HCT116 (cell line): ENCODE results near the gene TPX2.

Source experiments
- CEBPB ChIP-seq: IDR thresholded peaks from 2 replicates; pipeline ENCODE4 v1.6.1; 2012; ENCODE audit warnings: low read depth
- EZH2 ChIP-seq: fragments of 200-600 bp; sonication (generic); IDR thresholded peaks from 2 replicates; pipeline ENCODE4 v1.6.1; 2017; ENCODE audit warnings: antibody characterized with exemption, mixed run types
- EZH2phosphoT487 ChIP-seq: fragments of 200-600 bp; IDR thresholded peaks from 2 replicates; pipeline ENCODE4 v1.6.1; 2018; ENCODE audit warnings: antibody characterized with exemption, borderline replicate concordance
- FOSL1 ChIP-seq: IDR thresholded peaks from 2 replicates; pipeline ENCODE4 v1.6.1; 2012; ENCODE audit warnings: low read depth
- JUND ChIP-seq: IDR thresholded peaks from 2 replicates; pipeline ENCODE4 v1.6.1; 2012
- POLR2A ChIP-seq: IDR thresholded peaks from 2 replicates; pipeline ENCODE4 v1.7.0; 2011; ENCODE audit warnings: borderline replicate concordance; ENCODE audit not compliant: insufficient read depth, insufficient read length; ENCODE audit errors: extremely low read depth
- POLR2AphosphoS5 ChIP-seq: IDR thresholded peaks from 2 replicates; pipeline ENCODE4 v1.6.1; 2011; ENCODE audit warnings: mild to moderate bottlenecking, low read depth, low read length, moderate library complexity
- SIN3A ChIP-seq: IDR thresholded peaks from 2 replicates; pipeline ENCODE4 v1.6.1; 2012; ENCODE audit warnings: low read depth
- SRF ChIP-seq: IDR thresholded peaks from 2 replicates; pipeline ENCODE4 v1.6.1; 2012; ENCODE audit warnings: low read depth
- ZFX ChIP-seq: fragments of 450-650 bp; IDR thresholded peaks from 2 replicates; pipeline ENCODE4 v1.6.1; 2017
- ZNF274 ChIP-seq: fragments of 200-500 bp; sonication (Bioruptor generic); IDR thresholded peaks from 2 replicates; pipeline ENCODE4 v1.6.1; 2014; ENCODE audit warnings: mild to moderate bottlenecking, low read depth, low read length, inconsistent platforms
- TF ChIP-seq, protein P1 (sequence below), 3 experiments: fragments of 200-600 bp in 1 of 3; sonication (generic) in 1 of 3; IDR thresholded peaks in 2 of 3; conservative IDR thresholded peaks in 1 of 3; 2 replicates each; pipeline ENCODE4 v1.5.1; 2012 to 2017; ENCODE audit warnings: low read depth in 2 of 3, low read length in 2 of 3, antibody characterized with exemption in 1 of 3, borderline replicate concordance in 1 of 3, control low read depth in 1 of 3, mild to moderate bottlenecking in 1 of 3, mixed read lengths in 1 of 3, mixed run types in 1 of 3, moderate library complexity in 1 of 3; ENCODE audit not compliant: insufficient read depth in 1 of 3
- TF ChIP-seq, protein P2 (sequence below): IDR thresholded peaks from 2 replicates; pipeline ENCODE4 v1.6.1; 2012; ENCODE audit warnings: low read depth
- TF ChIP-seq, protein P3 (sequence below): IDR thresholded peaks from 2 replicates; pipeline ENCODE4 v1.6.1; 2012

DNA sequence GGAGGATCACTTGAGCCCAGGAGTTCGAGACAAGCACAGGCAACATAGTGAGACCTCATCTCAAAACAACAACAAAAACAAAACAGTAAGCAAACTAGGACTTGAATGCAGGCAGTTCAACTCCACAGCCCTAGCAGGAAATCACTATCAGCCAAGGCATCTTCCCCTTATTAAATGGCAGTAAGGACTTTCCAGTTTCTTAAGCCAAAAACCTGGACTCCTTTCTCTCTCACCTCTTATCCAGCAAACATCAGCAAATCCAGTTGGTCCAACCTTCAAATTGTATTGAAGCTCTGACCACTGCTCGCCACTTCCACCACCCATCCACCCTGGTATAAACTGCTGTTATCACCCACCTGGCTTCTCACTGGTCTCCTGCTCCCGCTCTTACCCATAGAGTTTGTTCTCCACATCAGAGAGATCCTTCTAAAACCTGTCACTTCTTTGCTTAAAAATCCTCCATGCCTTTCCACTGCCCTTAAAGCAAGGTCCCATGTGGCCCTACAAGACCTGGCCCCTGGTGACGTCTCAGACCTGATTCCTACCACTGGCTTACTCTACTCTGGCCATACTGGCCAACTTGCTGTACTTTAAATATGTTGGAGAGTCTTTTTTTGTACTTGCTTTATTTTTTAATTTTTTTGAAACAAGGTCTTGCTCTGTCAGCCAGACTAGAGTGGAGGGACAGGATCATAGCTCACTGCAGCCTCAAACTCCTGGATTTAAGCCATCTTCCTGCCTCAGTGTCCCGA is 44.1 kb upstream of the TPX2 start:
- TF ChIP-seq, protein P1, sequence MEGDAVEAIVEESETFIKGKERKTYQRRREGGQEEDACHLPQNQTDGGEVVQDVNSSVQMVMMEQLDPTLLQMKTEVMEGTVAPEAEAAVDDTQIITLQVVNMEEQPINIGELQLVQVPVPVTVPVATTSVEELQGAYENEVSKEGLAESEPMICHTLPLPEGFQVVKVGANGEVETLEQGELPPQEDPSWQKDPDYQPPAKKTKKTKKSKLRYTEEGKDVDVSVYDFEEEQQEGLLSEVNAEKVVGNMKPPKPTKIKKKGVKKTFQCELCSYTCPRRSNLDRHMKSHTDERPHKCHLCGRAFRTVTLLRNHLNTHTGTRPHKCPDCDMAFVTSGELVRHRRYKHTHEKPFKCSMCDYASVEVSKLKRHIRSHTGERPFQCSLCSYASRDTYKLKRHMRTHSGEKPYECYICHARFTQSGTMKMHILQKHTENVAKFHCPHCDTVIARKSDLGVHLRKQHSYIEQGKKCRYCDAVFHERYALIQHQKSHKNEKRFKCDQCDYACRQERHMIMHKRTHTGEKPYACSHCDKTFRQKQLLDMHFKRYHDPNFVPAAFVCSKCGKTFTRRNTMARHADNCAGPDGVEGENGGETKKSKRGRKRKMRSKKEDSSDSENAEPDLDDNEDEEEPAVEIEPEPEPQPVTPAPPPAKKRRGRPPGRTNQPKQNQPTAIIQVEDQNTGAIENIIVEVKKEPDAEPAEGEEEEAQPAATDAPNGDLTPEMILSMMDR (IDR thresholded peaks at IDR 0.05 in 2 of 3, conservative IDR thresholded peaks at IDR 0.05 in 1 of 3; ENCODE audit: borderline replicate concordance in 1 of 3, insufficient read depth in 1 of 3, low read depth in 2 of 3, low read length in 2 of 3), result no peak
- TF ChIP-seq, protein P2, sequence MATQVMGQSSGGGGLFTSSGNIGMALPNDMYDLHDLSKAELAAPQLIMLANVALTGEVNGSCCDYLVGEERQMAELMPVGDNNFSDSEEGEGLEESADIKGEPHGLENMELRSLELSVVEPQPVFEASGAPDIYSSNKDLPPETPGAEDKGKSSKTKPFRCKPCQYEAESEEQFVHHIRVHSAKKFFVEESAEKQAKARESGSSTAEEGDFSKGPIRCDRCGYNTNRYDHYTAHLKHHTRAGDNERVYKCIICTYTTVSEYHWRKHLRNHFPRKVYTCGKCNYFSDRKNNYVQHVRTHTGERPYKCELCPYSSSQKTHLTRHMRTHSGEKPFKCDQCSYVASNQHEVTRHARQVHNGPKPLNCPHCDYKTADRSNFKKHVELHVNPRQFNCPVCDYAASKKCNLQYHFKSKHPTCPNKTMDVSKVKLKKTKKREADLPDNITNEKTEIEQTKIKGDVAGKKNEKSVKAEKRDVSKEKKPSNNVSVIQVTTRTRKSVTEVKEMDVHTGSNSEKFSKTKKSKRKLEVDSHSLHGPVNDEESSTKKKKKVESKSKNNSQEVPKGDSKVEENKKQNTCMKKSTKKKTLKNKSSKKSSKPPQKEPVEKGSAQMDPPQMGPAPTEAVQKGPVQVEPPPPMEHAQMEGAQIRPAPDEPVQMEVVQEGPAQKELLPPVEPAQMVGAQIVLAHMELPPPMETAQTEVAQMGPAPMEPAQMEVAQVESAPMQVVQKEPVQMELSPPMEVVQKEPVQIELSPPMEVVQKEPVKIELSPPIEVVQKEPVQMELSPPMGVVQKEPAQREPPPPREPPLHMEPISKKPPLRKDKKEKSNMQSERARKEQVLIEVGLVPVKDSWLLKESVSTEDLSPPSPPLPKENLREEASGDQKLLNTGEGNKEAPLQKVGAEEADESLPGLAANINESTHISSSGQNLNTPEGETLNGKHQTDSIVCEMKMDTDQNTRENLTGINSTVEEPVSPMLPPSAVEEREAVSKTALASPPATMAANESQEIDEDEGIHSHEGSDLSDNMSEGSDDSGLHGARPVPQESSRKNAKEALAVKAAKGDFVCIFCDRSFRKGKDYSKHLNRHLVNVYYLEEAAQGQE, result no peak
- TF ChIP-seq SIN3A, result no peak
- no peak for TF ChIP-seq EZH2phosphoT487
- TF ChIP-seq POLR2A, result no peak
- no peak for TF ChIP-seq CEBPB
- no peak for TF ChIP-seq ZFX
- peak; percentile 34 for TF ChIP-seq POLR2AphosphoS5
- no peak for TF ChIP-seq JUND
- no peak for TF ChIP-seq EZH2
- TF ChIP-seq, protein P3, sequence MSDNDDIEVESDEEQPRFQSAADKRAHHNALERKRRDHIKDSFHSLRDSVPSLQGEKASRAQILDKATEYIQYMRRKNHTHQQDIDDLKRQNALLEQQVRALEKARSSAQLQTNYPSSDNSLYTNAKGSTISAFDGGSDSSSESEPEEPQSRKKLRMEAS, result 0 out of 2 replicates have a peak, but pooled peaks have one; percentile 33
- no peak for TF ChIP-seq SRF
- no peak for TF ChIP-seq ZNF274
- TF ChIP-seq FOSL1, result no peak
